Gastrocnemius medialis (tissue), 4 donors: ENCODE measurements around the gene OR51G1.

ENCODE experiments used
- POLR2A ChIP-seq, 2 donors: fragments of 450-650 bp; IDR thresholded peaks; one replicate each; pipeline ENCODE4 v1.6.1; 2017; ENCODE audit warnings: antibody characterized with exemption in 2 of 2, mild to moderate bottlenecking in 2 of 2, moderate library complexity in 2 of 2
- TF ChIP-seq, protein P1 (sequence below), 5 experiments: fragments of 450-650 bp in 3 of 5; fragments of 200-600 bp in 2 of 5; sonication (generic) in 2 of 5; IDR thresholded peaks in 4 of 5; conservative IDR thresholded peaks in 1 of 5; 1 replicate in 4 of 5; 2 replicates in 1 of 5; pipeline ENCODE4 v1.5.1; 2016 to 2019; ENCODE audit warnings: antibody characterized with exemption in 5 of 5, mild to moderate bottlenecking in 3 of 5, moderate library complexity in 3 of 5

- no peak for TF ChIP-seq POLR2A (IDR thresholded peaks at IDR 0.05)
- TF ChIP-seq, protein P1, sequence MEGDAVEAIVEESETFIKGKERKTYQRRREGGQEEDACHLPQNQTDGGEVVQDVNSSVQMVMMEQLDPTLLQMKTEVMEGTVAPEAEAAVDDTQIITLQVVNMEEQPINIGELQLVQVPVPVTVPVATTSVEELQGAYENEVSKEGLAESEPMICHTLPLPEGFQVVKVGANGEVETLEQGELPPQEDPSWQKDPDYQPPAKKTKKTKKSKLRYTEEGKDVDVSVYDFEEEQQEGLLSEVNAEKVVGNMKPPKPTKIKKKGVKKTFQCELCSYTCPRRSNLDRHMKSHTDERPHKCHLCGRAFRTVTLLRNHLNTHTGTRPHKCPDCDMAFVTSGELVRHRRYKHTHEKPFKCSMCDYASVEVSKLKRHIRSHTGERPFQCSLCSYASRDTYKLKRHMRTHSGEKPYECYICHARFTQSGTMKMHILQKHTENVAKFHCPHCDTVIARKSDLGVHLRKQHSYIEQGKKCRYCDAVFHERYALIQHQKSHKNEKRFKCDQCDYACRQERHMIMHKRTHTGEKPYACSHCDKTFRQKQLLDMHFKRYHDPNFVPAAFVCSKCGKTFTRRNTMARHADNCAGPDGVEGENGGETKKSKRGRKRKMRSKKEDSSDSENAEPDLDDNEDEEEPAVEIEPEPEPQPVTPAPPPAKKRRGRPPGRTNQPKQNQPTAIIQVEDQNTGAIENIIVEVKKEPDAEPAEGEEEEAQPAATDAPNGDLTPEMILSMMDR (IDR thresholded peaks at IDR 0.05 in 4 of 5, conservative IDR thresholded peaks at IDR 0.05 in 1 of 5), result no peak
Measured at GRCh38 chr11:4921796-4922195, 2.3 kb downstream of the OR51G1 start.
